Cardiac muscle cell (in vitro differentiated cells and primary cell): Measurements from ENCODE around the gene ZNF25. TPM values are rescaled to one million over a fixed set of nuclear protein-coding genes. Genes with fewer than 3 reads are reported as not detected.
"Not testable (repeated sequence)": the region's sequence is repeated elsewhere in the genome, so short reads cannot be mapped to it uniquely, and the experiment has no call there.

Experiments used
- DNase-seq, 2 donors: peaks; one replicate each; pipeline versions ENCODE4 v3.0.0 to v3.0.0-alpha.2; 2010 to 2017; ENCODE audit warnings: low read depth in 1 of 2, low spot score in 1 of 2
- H3K27ac ChIP-seq: fragments of 200-600 bp; sonication (generic); 2 replicates; pipeline ENCODE4 v1.5.1; 2016
- H3K27me3 ChIP-seq: fragments of 200-600 bp; sonication (generic); 2 replicates; pipeline ENCODE4 v1.6.0; 2016; ENCODE audit warnings: control low read depth
- H3K36me3 ChIP-seq: fragments of 200-600 bp; sonication (generic); 2 replicates; pipeline ENCODE4 v1.5.1; 2016; ENCODE audit warnings: control low read depth
- H3K4me1 ChIP-seq: fragments of 200-600 bp; sonication (generic); 2 replicates; pipeline ENCODE4 v1.8.1; 2017; ENCODE audit warnings: low read depth, mild to moderate bottlenecking, mixed run types
- H3K4me3 ChIP-seq: fragments of 200-600 bp; sonication (generic); 2 replicates; pipeline ENCODE4 v1.5.1; 2016; ENCODE audit warnings: mild to moderate bottlenecking
- H3K9me3 ChIP-seq: fragments of 200-600 bp; sonication (generic); 2 replicates; pipeline ENCODE4 v1.5.1; 2017; ENCODE audit warnings: low read depth, mild to moderate bottlenecking, control low read depth
- CTCF ChIP-seq: IDR thresholded peaks from 2 replicates; pipeline ENCODE4 v1.5.1; 2012; ENCODE audit warnings: low read depth, mild to moderate bottlenecking, low read length
- polyA plus RNA-seq: library from polyadenylated mRNA; unstranded; fragments of >200 nt; fragmentation: Nextera tagmentation; extraction: Ambion mirVana; gene quantifications from 2 replicates; pipeline ENCODE4 v1.2.1, GENCODE V29; 2016
- total RNA-seq: library from RNA; depleted of rRNA; stranded (reverse); fragments of >200 nt; gene quantifications from 2 replicates; pipeline ENCODE4 v1.2.3, GENCODE V29; 2016

Gene ZNF25
- total RNA-seq, result 1.4 and 2.4 TPM in 2 replicates
- polyA plus RNA-seq, result 1.1 and 2.8 TPM in 2 replicates

DNA sequence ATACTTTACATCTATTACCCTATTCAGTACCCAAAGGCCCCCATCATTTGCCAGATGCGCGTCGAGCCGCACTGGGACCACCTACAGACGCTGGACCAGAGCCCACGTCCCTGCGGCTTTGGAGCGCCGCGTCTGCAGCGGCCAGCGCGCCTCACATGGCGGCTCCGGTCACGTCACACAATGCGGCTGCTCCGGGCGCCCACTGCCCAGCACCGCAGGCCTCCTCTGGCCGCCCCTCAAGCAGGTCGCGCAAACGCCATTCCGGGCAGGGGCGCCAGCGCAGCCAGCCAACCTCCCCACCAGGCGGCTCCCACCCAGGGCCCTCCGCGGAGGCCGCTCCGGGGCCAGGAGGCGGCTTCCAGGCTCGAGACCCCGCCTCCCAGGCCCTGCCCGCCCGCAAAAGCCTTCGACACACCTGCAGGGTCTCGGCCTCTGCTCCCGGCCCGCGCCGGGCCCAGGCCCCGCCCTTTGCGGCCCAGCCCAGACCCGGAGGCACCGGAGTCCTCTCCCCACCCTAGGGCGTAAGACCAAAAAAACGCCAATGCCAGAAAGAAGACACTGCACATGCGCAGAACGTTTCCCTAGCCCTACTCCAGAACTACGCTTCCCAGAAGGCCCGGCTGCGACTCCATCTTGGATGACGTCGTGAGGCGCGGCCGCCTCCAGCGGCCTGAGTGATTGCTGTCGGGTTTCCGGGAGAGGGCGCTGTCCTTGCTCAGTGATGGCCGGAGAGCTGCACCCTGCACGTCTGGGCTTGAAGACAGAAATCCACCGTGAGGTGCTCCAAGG, at the start of gene ZNF25:
ZNF25 (minus strand) TSS at position 557 of the 789 bp plus-strand sequence. CDS start 4,925 bp downstream, outside the sequence.
- Histone ChIP-seq H3K27me3 (no peaks in the 10 kb centered on the region), H3K4me3 (peak within 1 kb of the TSS; percentile 45), H3K9me3 (no peaks in the 10 kb centered on the region), H3K36me3 (no peaks in the 10 kb centered on the region), H3K4me1 (no peaks in the 10 kb centered on the region), H3K27ac (peak within 1 kb of the TSS; percentile 92)
- DNase-seq, result peak; percentile 99
- peak; percentile 96 for TF ChIP-seq CTCF

- no peak for TF ChIP-seq CTCF
- Histone ChIP-seq H3K27me3 (no peaks in the 10 kb centered on the region), H3K4me3 (no peak overlapping the region), H3K36me3 (peaks cover 49% of the 10 kb centered on the region), H3K4me1 (no peaks in the 10 kb centered on the region), H3K9me3 (no peaks in the 10 kb centered on the region), H3K27ac (no peak overlapping the region)
- DNase-seq, result no peak
Observed at GRCh38 chr10:38025283-38025682, 48.8 kb upstream of the ZNF25 start.

- DNase-seq, H3K4me3 ChIP-seq, H3K9me3 ChIP-seq, H3K27me3 ChIP-seq, H3K27ac ChIP-seq, H3K4me1 ChIP-seq: not testable (repeated sequence)
- peaks cover 62% of the 10 kb centered on the region for H3K36me3 ChIP-seq
Observed at GRCh38 chr10:38019124-38019523, 42.7 kb upstream of the ZNF25 start.

- no peak for DNase-seq
- Histone ChIP-seq H3K36me3 (peaks cover 51% of the 10 kb centered on the region), H3K4me3 (no peak overlapping the region), H3K4me1 (no peaks in the 10 kb centered on the region), H3K27ac (no peak overlapping the region), H3K9me3 (no peaks in the 10 kb centered on the region), H3K27me3 (no peaks in the 10 kb centered on the region)
- no peak for TF ChIP-seq CTCF
Observed at GRCh38 chr10:38016354-38016753, 39.9 kb upstream of the ZNF25 start.

DNA sequence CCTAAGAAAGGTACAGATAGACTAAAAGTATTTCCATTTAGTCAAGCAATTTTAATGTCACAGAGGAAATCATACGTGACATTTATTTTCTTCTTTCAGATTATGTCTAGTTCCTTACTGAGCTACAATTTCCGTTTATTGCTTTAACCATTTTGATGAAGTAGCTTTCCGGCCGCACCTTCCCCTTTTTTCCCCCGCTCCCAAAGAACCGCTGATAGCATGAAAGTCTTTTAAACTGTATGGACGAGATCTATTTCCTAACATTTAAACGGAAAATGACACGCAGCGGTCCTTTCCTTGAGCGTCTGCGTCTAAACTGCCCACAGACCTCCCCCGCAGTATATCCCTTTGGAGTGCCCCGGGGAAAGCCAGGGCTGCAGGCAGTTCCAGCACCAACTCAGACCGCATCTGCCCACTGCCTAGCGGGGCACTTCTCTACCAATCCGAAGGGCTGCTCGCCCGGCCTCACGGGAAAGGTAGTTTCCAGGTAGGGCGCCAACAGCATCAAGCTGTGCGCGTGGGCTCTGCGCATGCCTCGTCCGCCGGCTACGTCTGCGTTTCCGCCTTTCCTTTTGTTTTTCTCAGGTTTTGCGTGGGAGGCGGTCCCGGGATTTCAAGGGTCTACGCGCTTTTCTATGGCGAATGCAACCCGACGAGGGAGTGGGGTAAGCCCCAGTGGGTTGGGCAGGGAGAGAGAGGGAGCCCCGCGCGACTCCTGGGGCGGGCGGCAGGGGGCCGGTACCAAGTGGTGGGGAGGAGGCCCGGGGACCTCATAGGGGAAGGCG, 33.9 kb upstream of the ZNF25 start, which contains the start of gene ZNF33A:
ZNF33A (plus strand) TSS at position 557 of the 785 bp plus-strand sequence. CDS start 1,667 bp downstream, outside the sequence.
- no peak for TF ChIP-seq CTCF
- no peaks in the 10 kb centered on the region for H3K9me3 ChIP-seq
- no peaks in the 10 kb centered on the region for H3K4me1 ChIP-seq
- H3K36me3 ChIP-seq, result peaks cover 11% of the 10 kb centered on the region
- peak within 1 kb of the TSS; percentile 43 for H3K4me3 ChIP-seq
- H3K27me3 ChIP-seq, result no peaks in the 10 kb centered on the region
- peak; percentile 95 to 96 for DNase-seq
- peak within 1 kb of the TSS; percentile 94 for H3K27ac ChIP-seq
